Measurements from ENCODE around the gene SPTBN1.

DNA sequence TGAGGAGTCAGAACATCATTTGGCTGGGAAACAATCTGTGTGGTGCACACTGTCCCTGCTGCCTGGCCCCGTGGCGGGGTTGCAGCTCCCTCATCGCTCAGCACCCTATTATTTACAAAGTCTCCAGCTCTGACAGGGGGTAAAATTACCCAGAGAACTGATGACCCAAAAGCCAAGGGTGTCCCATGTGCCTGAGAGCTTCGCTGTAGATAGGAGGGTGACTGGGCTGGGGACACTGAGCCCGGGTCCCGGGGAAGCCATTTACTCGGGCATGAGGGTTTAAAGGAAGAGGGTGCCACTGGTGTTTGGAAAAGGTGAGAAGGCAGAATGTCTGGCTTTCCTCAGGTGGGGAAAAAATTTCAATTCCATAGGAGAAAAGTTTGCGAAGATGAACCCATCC is 219.2 kb downstream of the SPTBN1 start:
- TF ChIP-seq, protein P1, sequence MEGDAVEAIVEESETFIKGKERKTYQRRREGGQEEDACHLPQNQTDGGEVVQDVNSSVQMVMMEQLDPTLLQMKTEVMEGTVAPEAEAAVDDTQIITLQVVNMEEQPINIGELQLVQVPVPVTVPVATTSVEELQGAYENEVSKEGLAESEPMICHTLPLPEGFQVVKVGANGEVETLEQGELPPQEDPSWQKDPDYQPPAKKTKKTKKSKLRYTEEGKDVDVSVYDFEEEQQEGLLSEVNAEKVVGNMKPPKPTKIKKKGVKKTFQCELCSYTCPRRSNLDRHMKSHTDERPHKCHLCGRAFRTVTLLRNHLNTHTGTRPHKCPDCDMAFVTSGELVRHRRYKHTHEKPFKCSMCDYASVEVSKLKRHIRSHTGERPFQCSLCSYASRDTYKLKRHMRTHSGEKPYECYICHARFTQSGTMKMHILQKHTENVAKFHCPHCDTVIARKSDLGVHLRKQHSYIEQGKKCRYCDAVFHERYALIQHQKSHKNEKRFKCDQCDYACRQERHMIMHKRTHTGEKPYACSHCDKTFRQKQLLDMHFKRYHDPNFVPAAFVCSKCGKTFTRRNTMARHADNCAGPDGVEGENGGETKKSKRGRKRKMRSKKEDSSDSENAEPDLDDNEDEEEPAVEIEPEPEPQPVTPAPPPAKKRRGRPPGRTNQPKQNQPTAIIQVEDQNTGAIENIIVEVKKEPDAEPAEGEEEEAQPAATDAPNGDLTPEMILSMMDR (IDR thresholded peaks at IDR 0.05): no peak
- TF ChIP-seq POLR2A (IDR thresholded peaks at IDR 0.05): no peak
